Activated CD4-positive, alpha-beta T cell treated with anti-CD3 and anti-CD28 coated beads, Interleukin-2, amount 50 U/mL, for 24 hours (primary cell): ENCODE measurements around the gene PFDN4.
"Not testable (repeated sequence)": the region's sequence is repeated elsewhere in the genome, so short reads cannot be mapped to it uniquely, and the experiment has no call there.

Experiments
- DNase-seq, 2 donors: peaks; one replicate each; pipeline ENCODE4 v3.0.0-alpha.2; 2020; ENCODE audit warnings: low read depth in 1 of 2, low spot score in 1 of 2

Gene PFDN4

DNA sequence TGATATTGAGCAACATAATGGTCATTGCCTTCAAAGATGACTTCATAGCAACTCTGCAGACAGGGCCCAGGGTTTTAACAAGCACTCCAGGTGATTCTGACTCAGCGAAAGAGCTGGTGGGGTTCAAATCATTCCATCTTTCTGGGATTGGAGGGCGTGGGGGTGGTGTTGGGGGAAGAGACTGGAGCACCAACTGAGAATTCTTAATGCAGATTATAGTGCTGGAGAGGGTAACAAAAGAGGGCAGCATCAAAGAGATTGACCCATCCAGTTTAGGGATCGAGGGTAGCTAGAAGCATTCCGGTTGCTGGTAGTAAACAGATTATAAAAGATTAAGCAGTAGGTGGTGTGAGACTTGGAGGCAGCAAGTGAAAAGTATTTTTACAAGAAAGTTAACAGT lies 15.9 kb downstream of the PFDN4 start:
- no peak for DNase-seq

- DNase-seq = not testable (repeated sequence)
Measured at GRCh38 chr20:54224642-54225041, 16.8 kb downstream of the PFDN4 start.

GRCh38 chr20:54227241-54227640 lies 19.4 kb downstream of the PFDN4 start:
- no peak for DNase-seq

DNA sequence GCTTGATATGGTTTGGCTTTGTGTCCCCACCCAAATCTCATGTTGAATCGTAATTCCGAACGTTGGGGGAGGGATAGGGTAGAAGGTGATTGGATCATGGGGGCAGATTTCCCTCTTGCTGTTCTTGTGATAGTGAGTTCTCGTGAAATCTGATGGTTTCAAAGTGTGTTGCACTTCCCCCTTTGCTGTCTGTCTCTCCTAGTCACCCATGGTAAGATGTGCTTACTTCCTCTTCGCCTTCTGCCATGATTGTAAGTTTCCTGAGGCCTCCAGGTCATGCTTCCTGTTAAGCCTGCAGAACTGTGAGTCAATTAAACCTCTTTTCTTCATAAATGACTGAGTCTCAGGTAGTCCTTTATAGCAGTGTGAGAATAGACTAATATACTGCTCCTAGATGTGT lies 19.9 kb downstream of the PFDN4 start:
- no peak for DNase-seq

DNA sequence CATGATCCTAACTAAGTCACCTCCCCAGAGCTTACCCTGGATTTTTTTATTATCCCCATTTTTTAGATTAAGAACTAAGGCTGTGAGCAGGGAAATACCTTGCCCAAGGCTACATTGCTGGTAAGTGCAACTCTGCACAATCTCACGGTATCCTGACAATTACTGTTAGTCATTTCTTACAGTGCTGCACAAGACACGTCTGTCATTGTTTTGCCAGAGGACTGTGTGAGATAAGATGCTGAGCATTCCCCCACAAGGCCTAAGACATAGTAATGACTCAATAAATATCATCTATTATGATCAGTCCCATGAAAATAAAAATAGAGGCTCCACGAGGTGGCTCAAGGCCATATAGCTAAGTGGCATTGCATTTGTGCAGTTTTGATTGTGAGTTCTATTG lies 21.0 kb downstream of the PFDN4 start:
- DNase-seq = no peak

GRCh38 chr20:54229566-54230160 lies 21.8 kb downstream of the PFDN4 start:
- DNase-seq = no peak

DNA sequence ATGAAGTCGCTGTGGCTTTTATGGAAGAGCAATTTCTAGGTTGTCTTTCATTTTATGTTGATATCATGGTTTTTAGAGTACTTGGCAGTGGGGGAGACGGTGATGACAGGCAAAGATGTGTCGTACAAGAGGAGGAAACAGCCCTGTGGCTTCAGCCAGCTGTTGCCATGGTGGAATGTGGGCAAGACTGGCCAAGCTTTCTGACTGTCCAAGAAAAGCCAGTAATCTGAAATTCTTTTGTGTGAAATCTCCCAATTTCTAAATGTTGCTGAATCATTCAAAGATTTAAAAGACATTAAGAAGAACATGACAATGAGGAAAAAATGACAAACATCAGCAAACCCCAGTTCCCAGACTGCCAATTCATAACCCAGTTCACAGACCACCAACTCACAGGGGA lies 23.1 kb downstream of the PFDN4 start:
- DNase-seq = no peak

GRCh38 chr20:54234991-54235390 lies 27.1 kb downstream of the PFDN4 start:
- DNase-seq = no peak

GRCh38 chr20:54237116-54237943 lies 29.4 kb downstream of the PFDN4 start:
- no peak for DNase-seq

DNA sequence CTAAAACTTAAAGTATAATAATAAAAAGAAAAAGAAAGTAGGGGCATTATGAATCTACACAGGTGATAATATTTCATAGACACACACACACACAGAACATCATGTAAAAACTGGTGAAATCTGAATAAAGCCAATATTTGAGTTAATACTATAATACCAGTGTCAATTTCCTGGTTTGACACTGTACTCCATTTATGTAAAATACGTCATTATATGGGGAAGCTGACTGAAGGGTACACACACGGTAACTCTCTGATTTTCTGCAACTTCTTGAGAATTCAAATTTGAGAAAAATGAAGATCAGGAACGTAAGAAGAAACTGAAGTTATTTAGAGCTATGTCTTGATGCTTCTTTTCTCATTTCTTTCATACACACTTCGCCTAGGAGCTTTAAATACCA lies 36.2 kb downstream of the PFDN4 start:
- DNase-seq = no peak

GRCh38 chr20:54248705-54249104 lies 40.8 kb downstream of the PFDN4 start:
- DNase-seq = not testable (repeated sequence)

DNA sequence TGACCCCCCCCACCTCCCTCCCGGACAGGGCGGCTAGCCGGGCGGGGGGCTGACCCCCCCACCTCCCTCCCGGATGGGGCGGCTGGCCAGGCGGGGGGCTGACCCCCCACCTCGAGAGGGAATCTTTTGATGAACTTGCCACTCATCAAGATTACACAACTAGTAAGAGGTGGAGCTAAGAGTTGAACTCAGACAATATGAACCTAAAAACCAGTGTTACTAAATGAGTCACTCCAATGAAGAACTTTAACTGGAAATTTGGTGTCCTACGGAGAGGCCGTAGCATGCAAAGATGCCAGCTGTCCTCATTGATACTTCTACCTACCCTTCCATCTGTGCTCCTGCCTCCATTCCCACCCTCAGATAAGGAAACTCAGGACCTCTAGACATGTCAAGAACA lies 42.8 kb downstream of the PFDN4 start:
- DNase-seq = no peak

- DNase-seq = no peak
Measured at GRCh38 chr20:54251096-54251495, 43.2 kb downstream of the PFDN4 start.

DNA sequence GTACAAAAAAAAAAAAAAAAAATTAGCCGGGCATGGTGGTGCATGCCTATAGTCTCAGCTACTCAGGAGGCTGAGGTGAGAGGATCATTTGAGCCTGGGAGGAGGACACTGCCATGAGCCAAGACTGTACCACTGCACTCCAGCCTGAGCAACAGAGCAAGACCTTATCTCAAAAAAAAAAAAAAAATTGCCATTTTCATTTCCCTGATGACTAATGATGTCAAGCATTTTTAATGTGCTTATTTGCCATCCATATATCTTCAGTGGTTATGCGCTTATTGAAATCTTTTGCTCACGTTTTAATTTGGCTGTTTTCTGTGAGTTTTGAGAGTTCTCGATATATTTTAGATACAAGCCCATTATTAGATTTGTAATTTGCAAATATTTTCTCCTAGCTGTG lies 46.7 kb downstream of the PFDN4 start:
- no peak for DNase-seq

DNA sequence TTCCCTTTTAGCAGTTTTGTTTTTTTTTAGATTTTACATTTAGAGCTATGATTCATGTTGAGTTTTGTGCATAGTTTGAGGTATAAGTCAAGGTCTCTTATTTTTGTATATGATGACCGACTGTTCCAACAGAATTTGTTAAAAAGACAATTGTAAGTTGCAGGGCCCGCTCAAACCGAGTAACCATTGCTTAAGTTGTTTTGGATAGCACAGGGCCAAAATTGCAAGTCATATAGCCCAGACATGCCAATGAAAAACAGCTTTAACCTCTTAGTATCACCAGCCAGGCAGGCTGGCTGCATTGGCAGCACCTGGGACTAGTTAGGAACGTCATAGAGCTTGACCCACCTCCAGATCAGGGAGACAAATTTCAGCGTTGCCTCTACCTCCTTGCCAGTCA lies 47.3 kb downstream of the PFDN4 start:
- DNase-seq = no peak

DNA sequence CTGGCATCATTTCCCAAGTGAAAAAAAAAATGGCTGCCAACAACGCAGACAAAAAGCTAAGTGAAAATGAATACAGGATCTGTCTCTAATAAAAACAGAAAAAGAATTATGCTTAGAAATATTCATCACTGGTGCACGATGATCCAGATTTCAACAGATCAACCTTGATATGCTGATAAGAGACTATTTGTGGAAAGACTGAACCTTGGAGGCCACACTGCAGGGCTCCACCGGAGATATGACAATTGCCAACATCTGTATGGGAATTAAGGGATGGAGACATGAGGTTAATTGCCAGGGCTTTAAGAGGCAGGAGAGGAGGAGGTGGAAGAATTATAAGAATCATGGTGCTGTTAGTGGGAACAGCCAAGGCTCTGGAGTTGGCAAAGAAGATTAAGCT lies 48.3 kb downstream of the PFDN4 start:
- no peak for DNase-seq

- DNase-seq = no peak
Measured at GRCh38 chr20:54257071-54257816, 49.4 kb downstream of the PFDN4 start.

DNA sequence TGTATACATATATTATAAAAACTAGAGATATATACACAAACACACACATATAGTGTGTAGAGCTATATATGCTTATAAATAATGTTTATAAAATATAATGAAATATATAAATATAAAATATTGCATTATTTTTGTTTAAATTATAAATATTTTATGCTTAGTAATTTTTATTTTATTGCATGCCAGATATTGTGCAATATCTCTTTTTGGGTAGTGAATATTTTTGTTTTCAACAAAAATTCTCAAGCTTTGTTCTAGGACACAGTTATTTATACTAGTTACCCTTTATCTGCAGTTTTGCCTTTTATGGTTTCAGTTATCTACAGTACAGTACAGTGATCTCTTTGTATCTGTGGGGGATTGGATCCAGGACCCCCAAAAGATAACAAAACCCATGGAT lies 52.2 kb downstream of the PFDN4 start:
- no peak for DNase-seq

GRCh38 chr20:54262671-54263070 lies 54.8 kb downstream of the PFDN4 start:
- no peak for DNase-seq

GRCh38 chr20:54263116-54263690 lies 55.3 kb downstream of the PFDN4 start:
- no peak for DNase-seq

- DNase-seq = not testable (repeated sequence)
Measured at GRCh38 chr20:54265791-54266190, 57.9 kb downstream of the PFDN4 start.

- DNase-seq = no peak
Measured at GRCh38 chr20:54266844-54267243, 59.0 kb downstream of the PFDN4 start.
